OCI-LY7 (cell line): ENCODE measurements around the gene VPS26C. TPM values are rescaled to one million over a fixed set of nuclear protein-coding genes. Genes with fewer than 3 reads are reported as not detected.

Source experiments
- BruUV-seq: library from RNA; stranded (reverse); fragments of 400-500 nt; replicated peaks from 2 replicates; lab custom pipeline; 2021; lab: Mats Ljungman, UMichigan
- CTCF ChIA-PET: fragments of 300-600 bp; sonication (Branson Sonifier 250); formaldehyde crosslinking; loops from one replicate; lab custom pipeline; 2022; ENCODE audit warnings: antibody characterized with exemption; ENCODE audit not compliant: unreplicated experiment; lab: Charles Lee
- POLR2A ChIA-PET: fragments of 300-600 bp; sonication (Branson Sonifier 250); formaldehyde crosslinking; loops from one replicate; lab custom pipeline; 2022; ENCODE audit warnings: antibody characterized with exemption; lab: Charles Lee
- DNase-seq: peaks from one replicate; pipeline ENCODE4 v3.0.0-alpha.2; 2015; ENCODE audit warnings: low spot score
- H2AFZ ChIP-seq: fragments of 200-600 bp; sonication (generic), shearing (Covaris generic); 2 replicates; pipeline ENCODE4 v1.6.1; 2014; ENCODE audit warnings: mild to moderate bottlenecking, antibody characterized with exemption, low read length, moderate library complexity
- H3K27ac ChIP-seq: fragments of 200-600 bp; sonication (generic); 2 replicates; pipeline ENCODE4 v1.5.1; 2014; ENCODE audit warnings: mixed run types, low read depth, mild to moderate bottlenecking, moderate library complexity, low read length, inconsistent platforms; ENCODE audit not compliant: poor library complexity, severe bottlenecking
- H3K36me3 ChIP-seq: fragments of 200-600 bp; sonication (generic); 2 replicates; pipeline ENCODE4 v1.6.1; 2014; ENCODE audit warnings: mild to moderate bottlenecking, antibody characterized with exemption, low read length, moderate library complexity, mixed read lengths; ENCODE audit not compliant: insufficient read depth
- H3K4me1 ChIP-seq: fragments of 200-600 bp; sonication (generic); 2 replicates; pipeline ENCODE4 v1.5.1; 2014; ENCODE audit warnings: mild to moderate bottlenecking, low read length; ENCODE audit not compliant: insufficient read depth, poor library complexity, severe bottlenecking
- H3K4me2 ChIP-seq: fragments of 200-600 bp; sonication (generic); 2 replicates; pipeline ENCODE4 v1.6.1; 2014; ENCODE audit warnings: mild to moderate bottlenecking, low read length
- H3K4me3 ChIP-seq: fragments of 200-600 bp; sonication (generic); 2 replicates; pipeline ENCODE4 v1.5.1; 2014; ENCODE audit warnings: mild to moderate bottlenecking, low read depth, low read length; ENCODE audit not compliant: poor library complexity, severe bottlenecking
- H3K79me2 ChIP-seq: fragments of 200-600 bp; sonication (generic); 2 replicates; pipeline ENCODE4 v1.6.1; 2016; ENCODE audit warnings: low read depth, mild to moderate bottlenecking, low read length, moderate library complexity, mixed read lengths; ENCODE audit not compliant: insufficient read depth
- H3K9me2 ChIP-seq: fragments of 200-600 bp; sonication (generic); 2 replicates; pipeline ENCODE4 v1.6.1; 2016; ENCODE audit warnings: mild to moderate bottlenecking, low read length, mixed read lengths; ENCODE audit not compliant: insufficient read depth
- H3K9me3 ChIP-seq: fragments of 200-600 bp; sonication (generic); 2 replicates; pipeline ENCODE4 v1.6.1; 2014; ENCODE audit warnings: mild to moderate bottlenecking, mixed run types, low read length, mixed read lengths
- H4K20me1 ChIP-seq: fragments of 200-600 bp; sonication (generic); 2 replicates; pipeline ENCODE4 v1.6.1; 2014; ENCODE audit warnings: mild to moderate bottlenecking, antibody characterized with exemption, low read length, moderate library complexity, mixed read lengths; ENCODE audit not compliant: insufficient read depth
- CTCF ChIP-seq: fragments of 200-600 bp; sonication (generic); conservative IDR thresholded peaks from 2 replicates; pipeline ENCODE4 v1.5.1; 2014; ENCODE audit warnings: mild to moderate bottlenecking, antibody characterized with exemption, low read length, moderate library complexity, mixed read lengths
- EZH2phosphoT487 ChIP-seq: fragments of 200-600 bp; sonication (generic); IDR thresholded peaks from 2 replicates; pipeline ENCODE4 v1.6.1; 2018; ENCODE audit warnings: low read depth, borderline replicate concordance, mild to moderate bottlenecking, mixed run types, antibody characterized with exemption, low read length, moderate library complexity, mixed read lengths
- intact Hi-C: fragments of 100-400 bp; cut with micrococcal nuclease; formaldehyde crosslinking; loops from one replicate; pipeline ENCODE4 v1.10.0; 2022; ENCODE audit not compliant: unreplicated experiment
- total RNA-seq, 2 experiments: library from RNA; depleted of rRNA in 1 of 2; stranded (reverse); fragments of >200 nt in 1 of 2; shearing (Covaris generic) in 1 of 2; gene quantifications; 2 replicates each; pipeline ENCODE4 v1.2.3, GENCODE V29; 2014 to 2022

VPS26C gene
- total RNA-seq, 2 experiments from 2014 or later = 33.0 to 46.7 TPM

- Histone ChIP-seq H3K9me3 (no peaks in the 10 kb centered on the region), H3K36me3 (peaks cover 65% of the 10 kb centered on the region; the same call in 1 of the 2 replicates), H3K4me2 (no peak overlapping the region), H3K4me3 (no peak overlapping the region), H3K9me2 (no peaks in the 10 kb centered on the region), H4K20me1 (no peaks in the 10 kb centered on the region), H3K4me1 (no peaks in the 10 kb centered on the region), H2AFZ (no peak overlapping the region), H3K27ac (no peak overlapping the region), H3K79me2 (no peaks in the 10 kb centered on the region)
- no peak for DNase-seq
- POLR2A ChIA-PET = no interaction called here
- CTCF ChIA-PET = no interaction called here
- intact Hi-C loops = no loop called here
- TF ChIP-seq CTCF (no peak), EZH2phosphoT487 (no peak)
- no TSS peak for BruUV-seq
Measured at GRCh38 chr21:37195610-37196009, 71.5 kb downstream of the VPS26C start.

GRCh38 chr21:37195059-37195458, 72.1 kb downstream of the VPS26C start:
- Histone ChIP-seq H3K27ac (no peak overlapping the region), H4K20me1 (no peaks in the 10 kb centered on the region), H3K4me1 (no peaks in the 10 kb centered on the region), H3K79me2 (no peaks in the 10 kb centered on the region), H3K9me2 (no peaks in the 10 kb centered on the region), H3K4me2 (no peak overlapping the region), H3K36me3 (peaks cover 65% of the 10 kb centered on the region), H3K4me3 (no peak overlapping the region), H2AFZ (no peak overlapping the region), H3K9me3 (no peaks in the 10 kb centered on the region)
- TF ChIP-seq EZH2phosphoT487 (no peak), CTCF (no peak)
- DNase-seq = no peak
- intact Hi-C loops = no loop called here
- ChIA-PET POLR2A (no interaction called here), CTCF (no interaction called here)
- no TSS peak for BruUV-seq

GRCh38 chr21:37193676-37194075, 73.5 kb downstream of the VPS26C start:
- no peaks in the 10 kb centered on the region for H3K4me1 ChIP-seq
- no peak overlapping the region for H3K27ac ChIP-seq
- intact Hi-C loops = no loop called here
- peaks cover 75% of the 10 kb centered on the region for H3K36me3 ChIP-seq
- POLR2A ChIA-PET = no interaction called here
- no peak overlapping the region for H3K4me3 ChIP-seq
- no peaks in the 10 kb centered on the region for H3K9me3 ChIP-seq
- H3K9me2 ChIP-seq = no peaks in the 10 kb centered on the region
- H4K20me1 ChIP-seq = no peaks in the 10 kb centered on the region
- H2AFZ ChIP-seq = no peak overlapping the region
- H3K79me2 ChIP-seq = no peaks in the 10 kb centered on the region
- no peak overlapping the region for H3K4me2 ChIP-seq
- no peak for DNase-seq
- TF ChIP-seq CTCF = no peak
- TF ChIP-seq EZH2phosphoT487 = no peak
- no TSS peak for BruUV-seq
- CTCF ChIA-PET = no interaction called here
